K562 (cell line): ENCODE results near the gene KIF20B. TPM values are rescaled to one million over a fixed set of nuclear protein-coding genes. Genes with fewer than 3 reads are reported as not detected.
A peak's percentile ranks its signal among the peaks of the same experiment; 100 is the strongest.

ENCODE experiments used
- ATAC-seq: fragments of 200-7000 bp; cut with Tn5 transposase; 3 replicates; pipeline ENCODE4 v1.9.1; 2020; ENCODE audit warnings: moderate library complexity
- BruUV-seq: library from RNA; stranded (reverse); fragments of 400-500 nt; replicated peaks from 2 replicates; lab custom pipeline; 2021; lab: Mats Ljungman, UMichigan
- CTCF ChIA-PET: fragments of 300-600 bp; formaldehyde crosslinking; extraction: SDS; loops from one replicate; lab custom pipeline; 2021; ENCODE audit warnings: low intra/inter-chr PET ratio; lab: Yijun Ruan, JAX
- POLR2A ChIA-PET: fragments of 300-600, 350-650 bp; sonication (Branson Sonifier 250); formaldehyde crosslinking; extraction: SDS; loops from one replicate; lab custom pipeline; 2021; ENCODE audit warnings: antibody characterized with exemption, inconsistent platforms; lab: Yijun Ruan, JAX
- DNase-seq, 4 experiments: peaks; one replicate each; pipeline versions ENCODE4 v3.0.0 to v3.0.0-alpha.2; 2011 to 2018; ENCODE audit warnings: low spot score in 3 of 4, mixed read lengths in 3 of 4; ENCODE audit errors: extremely low read depth in 1 of 4
- FAIRE-seq: peaks from 2 replicates; lab custom pipeline; 2011; peaks lifted over from hg19 to GRCh38; lab: Jason Lieb, UNC
- H2AFZ ChIP-seq: 2 replicates; pipeline ENCODE4 v1.6.0; 2011; ENCODE audit warnings: low read depth, low read length, control low read depth, inconsistent platforms
- H3K27ac ChIP-seq: fragments of 200-600 bp; 3 replicates; pipeline ENCODE4 v1.8.0; 2011; ENCODE audit warnings: low read depth, mild to moderate bottlenecking, control low read depth, inconsistent platforms, low read length, moderate library complexity, mixed read lengths; ENCODE audit errors: extremely low read depth
- H3K27me3 ChIP-seq, 2 experiments: fragments of 300-600 bp in 1 of 2; 2 replicates in 1 of 2; 3 replicates in 1 of 2; pipeline versions ENCODE4 v1.6.0 to v1.8.0; 2011; ENCODE audit warnings: inconsistent platforms in 2 of 2, low read length in 2 of 2, mild to moderate bottlenecking in 1 of 2, mixed read lengths in 1 of 2, moderate library complexity in 1 of 2; ENCODE audit not compliant: control insufficient read depth in 2 of 2, insufficient read depth in 2 of 2
- H3K36me3 ChIP-seq: fragments of 300-600 bp; 3 replicates; pipeline ENCODE4 v1.8.0; 2011; ENCODE audit warnings: mild to moderate bottlenecking, low read length, inconsistent platforms; ENCODE audit not compliant: control insufficient read depth, insufficient read depth
- H3K4me1 ChIP-seq, 2 experiments: fragments of 200-600 bp in 1 of 2; replicated peaks in 1 of 2; 2 replicates in 1 of 2; 3 replicates in 1 of 2; pipeline versions ENCODE4 v1.5.1 to v1.8.0; 2011; ENCODE audit warnings: inconsistent platforms in 2 of 2, low read length in 2 of 2, mild to moderate bottlenecking in 1 of 2, mixed read lengths in 1 of 2, moderate library complexity in 1 of 2; ENCODE audit not compliant: control insufficient read depth in 2 of 2, insufficient read depth in 2 of 2
- H3K4me2 ChIP-seq: 2 replicates; pipeline ENCODE4 v1.6.1; 2011; ENCODE audit warnings: low read length, control low read depth, inconsistent platforms, mixed read lengths; ENCODE audit not compliant: insufficient read depth
- H3K4me3 ChIP-seq: fragments of 200-600 bp; sonication (generic), shearing (Covaris generic); 2 replicates; pipeline ENCODE4 v1.5.1; 2016; ENCODE audit warnings: control low read depth, inconsistent platforms
- H3K79me2 ChIP-seq: fragments of 200-600 bp; 3 replicates; pipeline ENCODE4 v1.8.0; 2011; ENCODE audit warnings: low read length, inconsistent platforms; ENCODE audit not compliant: control insufficient read depth, insufficient read depth
- H3K9ac ChIP-seq, 2 experiments: 2 replicates each; pipeline versions ENCODE4 v1.6.0 to v1.6.1; 2011; ENCODE audit warnings: low read depth in 2 of 2, low read length in 2 of 2, control low read depth in 1 of 2, inconsistent platforms in 1 of 2, mild to moderate bottlenecking in 1 of 2, mixed read lengths in 1 of 2; ENCODE audit not compliant: insufficient read depth in 1 of 2
- H3K9me1 ChIP-seq: one replicate; pipeline ENCODE4 v1.6.0; 2011; ENCODE audit warnings: inconsistent platforms, mild to moderate bottlenecking, low read length, moderate library complexity; ENCODE audit not compliant: control insufficient read depth, insufficient read depth
- H3K9me3 ChIP-seq: replicated peaks from 2 replicates; pipeline ENCODE4 v1.5.1; 2011; ENCODE audit warnings: low read depth, low read length, inconsistent platforms; ENCODE audit not compliant: control insufficient read depth, insufficient read depth
- H4K20me1 ChIP-seq: replicated peaks from 2 replicates; pipeline ENCODE4 v1.6.1; 2011; ENCODE audit warnings: low read length, inconsistent platforms, mixed read lengths; ENCODE audit not compliant: control insufficient read depth, insufficient read depth
- ZNF316 ChIP-seq: fragments of 450-650 bp; IDR thresholded peaks from 2 replicates; pipeline ENCODE4 v1.6.1; 2016
- ZNF407 ChIP-seq: fragments of 450-650 bp; IDR thresholded peaks from 2 replicates; pipeline ENCODE4 v1.6.1; 2016; ENCODE audit warnings: low read depth
- WGBS: fragments of 100-300 bp; shearing (Covaris generic); methylation state at CpG from one replicate; pipeline ENCODE4 v1.1.6; 2016; ENCODE audit warnings: low coverage, mixed read lengths; ENCODE audit not compliant: insufficient coverage; ENCODE audit errors: missing lambda C conversion rate; 5-methylcytosine and 5-hydroxymethylcytosine counted together
- in situ Hi-C: fragments of 300-500 bp; cut with MboI; formaldehyde crosslinking; loops from 4 replicates; pipeline ENCODE4 v1.15.0; 2018; ENCODE audit warnings: inconsistent platforms, mixed read lengths
- intact Hi-C: fragments of 100-400 bp; cut with micrococcal nuclease; formaldehyde crosslinking; loops from 2 replicates; pipeline ENCODE4 v1.14.2; 2022
- polyA plus RNA-seq, 8 experiments: library from polyadenylated mRNA; depleted of rRNA in 4 of 8; stranded (reverse) in 5 of 8; unstranded in 3 of 8; fragments of >200 nt; fragmentation: Nextera tagmentation in 2 of 8; fragmentation: Illumina TruSeq in 1 of 8; extraction: Ambion mirVana in 2 of 8; extraction: Trizol in 1 of 8; gene quantifications; 2 replicates each; pipeline versions ENCODE4 v1.2.1 to v1.2.3, GENCODE V29; 2011 to 2014; ENCODE audit warnings: inconsistent platforms in 1 of 8, missing spikeins in 1 of 8
- total RNA-seq, 7 experiments: library from RNA; depleted of rRNA in 6 of 7; stranded (reverse); fragments of >200 nt in 6 of 7; fragmentation: Illumina TruSeq in 2 of 7; extraction: Trizol in 2 of 7; gene quantifications; 2 replicates each; pipeline versions ENCODE4 v1.2.1 to v1.2.3, GENCODE V29; 2011 to 2021; ENCODE audit warnings: low replicate concordance in 1 of 7

Gene KIF20B
- total and polyA plus RNA-seq, 9 of the 15 experiments (the other 6 are each of a cell fraction or from before 2014, with no cell fraction given): 18.6 to 56.5 (median 32.9) TPM

- intact Hi-C loops: no loop called here
- Histone ChIP-seq H3K9ac (no peak overlapping the region), H3K27me3 (no peaks in the 10 kb centered on the region), H3K27ac (no peak overlapping the region), H3K4me3 (no peak overlapping the region), H2AFZ (no peak overlapping the region), H4K20me1 (no peaks in the 10 kb centered on the region), H3K79me2 (no peaks in the 10 kb centered on the region), H3K4me1 (no peaks in the 10 kb centered on the region)
- CTCF ChIA-PET: no interaction called here
- ATAC-seq: no peak
- FAIRE-seq: no peak
- 14% methylated on average over 1 of the region's 2 CpGs for WGBS
- no TSS peak for BruUV-seq
- 0 out of 2 replicates have a peak, but pooled peaks have one; percentile 2 for TF ChIP-seq ZNF316
- TF ChIP-seq ZNF407: no peak
- TF ChIP-seq, all 486 proteins: peak for 1
- DNase-seq: no peak
- Histone ChIP-seq H3K9me3 (no peaks in the 10 kb centered on the region), H3K4me2 (no peak overlapping the region), H3K9me1 (no peaks in the 10 kb centered on the region), H3K36me3 (no peaks in the 10 kb centered on the region)
- POLR2A ChIA-PET: interaction anchor here (1.9 kb wide), 1 partner anchor 11 kb away, joined by 5 read pairs; the partner anchor contains the start of gene KIF20B
- in situ Hi-C loops: no loop called here
Observed at GRCh38 chr10:89690027-89690426, 11.4 kb upstream of the KIF20B start.
